Spleen (tissue), 7 donors: ENCODE results near the gene SLC39A8.

Source experiments
- CTCF ChIP-seq, 11 experiments: fragments of 200-600 bp in 7 of 11; fragments of 450-650 bp in 4 of 11; sonication (generic) in 4 of 11; IDR thresholded peaks in 8 of 11; conservative IDR thresholded peaks in 3 of 11; 1 replicate in 7 of 11; 2 replicates in 4 of 11; pipeline versions ENCODE4 v1.4.0 to v1.8.0; 2016 to 2021; ENCODE audit warnings: antibody characterized with exemption in 11 of 11, inconsistent platforms in 4 of 11, mild to moderate bottlenecking in 1 of 11
- POLR2A ChIP-seq, 3 donors: fragments of 450-650 bp; IDR thresholded peaks; one replicate each; pipeline ENCODE4 v1.5.1; 2017; ENCODE audit warnings: antibody characterized with exemption in 3 of 3, mild to moderate bottlenecking in 1 of 3
- POLR2AphosphoS5 ChIP-seq, 3 donors: sonication (generic); formaldehyde crosslinking; IDR thresholded peaks; one replicate each; pipeline ENCODE4 v1.5.1; 2017; ENCODE audit warnings: antibody characterized with exemption in 3 of 3
- donor health status: DM: no; HTN: no; CAD: no; lungs with moderate emphysema.
- donor health status: DM: no; HTN: no; CAD: no.
- donor health status: DM: no; HTN: no; CAD: no.

- TF ChIP-seq CTCF (IDR thresholded peaks at IDR 0.05 in 8 of 11, conservative IDR thresholded peaks at IDR 0.05 in 3 of 11) (no peak), POLR2A (IDR thresholded peaks at IDR 0.05) (no peak), POLR2AphosphoS5 (IDR thresholded peaks at IDR 0.05) (no peak)
Observed at GRCh38 chr4:102388611-102389010, 43.3 kb upstream of the SLC39A8 start.
